Activated CD4-positive, alpha-beta T cell treated with anti-CD3 and anti-CD28 coated beads, Interleukin-10, Interleukin-2, amounts not matched to agents 100 ng/mL and 50 ng/mL, durations not matched to agents 16 hours and 8 hours (primary cell): ENCODE measurements around the gene CYTL1.

Experiments
- DNase-seq: peaks from one replicate; pipeline ENCODE4 v3.0.0-alpha.2; 2020

Gene CYTL1

DNA sequence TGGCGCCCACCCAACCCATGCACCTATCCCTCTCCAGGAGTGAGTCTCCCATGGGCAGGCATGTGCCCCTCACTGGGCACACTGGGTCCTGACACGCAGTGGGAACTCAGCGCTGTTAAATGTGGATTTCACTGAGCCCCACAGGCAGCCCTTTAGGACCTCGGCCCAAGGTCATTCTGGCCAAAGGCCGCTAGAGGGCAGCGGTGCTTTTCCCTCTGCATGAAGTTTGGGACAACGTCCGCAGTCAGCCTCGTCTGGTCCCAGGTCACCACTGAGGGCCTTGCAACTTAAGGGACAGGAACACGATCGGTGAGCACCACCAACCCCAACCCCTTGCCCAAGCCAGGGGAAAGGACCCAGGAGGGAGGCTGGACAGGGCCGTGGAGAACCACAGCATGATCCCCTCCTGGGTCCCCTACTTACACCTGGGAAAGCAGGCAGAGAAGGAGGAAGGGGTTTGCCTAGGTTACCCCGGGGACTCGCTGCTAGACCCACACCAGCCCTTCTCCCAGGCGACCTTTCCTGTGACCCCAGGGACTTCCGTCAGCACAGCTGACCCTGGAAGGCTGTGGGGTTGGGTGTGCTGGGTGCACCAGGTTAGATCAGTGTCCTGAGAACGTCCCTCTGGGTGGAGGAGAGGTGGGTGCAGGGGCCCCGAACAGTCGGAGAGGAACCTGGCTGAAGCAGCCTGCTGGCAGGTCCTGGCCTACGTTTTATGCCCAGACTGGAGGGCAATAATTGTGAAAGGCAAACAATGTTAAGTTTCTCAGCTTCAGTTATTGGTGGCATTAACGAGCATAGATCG lies 24.0 kb downstream of the CYTL1 start:
- DNase-seq = peak; percentile 57

DNA sequence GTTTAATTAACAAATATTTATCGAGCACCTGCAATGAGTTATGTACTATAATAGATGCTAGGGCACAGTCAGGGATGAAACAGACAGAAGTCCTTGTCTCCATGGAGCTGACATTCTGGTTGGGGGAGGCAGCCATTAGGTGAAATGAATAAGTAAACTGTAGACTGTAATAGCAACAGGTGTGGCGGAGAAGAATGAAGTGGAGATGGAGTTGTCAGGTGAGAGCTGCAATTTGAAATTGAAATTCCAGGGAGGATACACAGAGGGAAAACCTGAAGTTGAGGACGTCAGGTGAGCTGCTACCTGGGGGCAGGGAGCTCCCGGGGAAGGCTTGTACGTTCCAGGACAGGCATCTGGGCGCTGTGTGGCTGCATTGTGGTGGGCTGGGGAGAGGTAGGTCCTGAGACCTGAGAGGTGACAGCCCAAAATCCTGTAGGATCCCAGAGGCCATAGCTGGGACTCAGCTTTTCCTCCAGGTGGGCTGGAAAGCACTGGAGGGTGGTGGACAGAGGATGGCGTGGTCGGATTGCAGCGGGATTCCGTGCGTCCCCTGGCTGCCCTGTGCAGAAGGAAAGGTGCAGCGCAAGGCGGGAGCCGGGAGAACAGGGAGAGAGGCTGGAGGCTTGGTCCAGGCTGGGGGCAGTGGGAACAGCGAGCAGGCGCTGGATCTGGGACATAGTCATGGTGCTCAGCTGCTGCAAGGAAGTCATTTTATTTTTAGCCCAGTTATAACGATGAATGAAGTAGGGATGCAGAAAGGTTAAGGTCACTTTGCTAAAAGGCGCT lies 24.8 kb downstream of the CYTL1 start:
- no peak for DNase-seq

DNA sequence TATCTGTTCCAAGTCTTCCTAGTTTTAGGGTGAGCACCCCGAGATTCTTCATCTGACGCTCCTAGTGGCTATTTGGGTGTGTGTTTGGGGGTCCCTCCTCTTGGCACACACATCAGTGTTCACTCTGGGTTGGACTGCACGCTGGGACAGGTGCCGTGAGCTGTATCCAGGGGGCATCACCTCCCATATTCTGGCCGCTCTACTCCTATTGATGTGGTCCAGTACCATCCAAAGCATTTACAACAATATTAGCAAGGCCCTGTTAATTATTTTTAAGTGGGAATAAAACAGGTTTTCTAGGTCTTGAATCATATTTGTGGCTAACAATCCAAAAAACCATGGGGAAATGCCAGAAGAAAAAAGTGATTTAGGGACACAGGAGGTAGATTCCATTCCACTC lies 26.4 kb downstream of the CYTL1 start:
- DNase-seq = no peak

DNA sequence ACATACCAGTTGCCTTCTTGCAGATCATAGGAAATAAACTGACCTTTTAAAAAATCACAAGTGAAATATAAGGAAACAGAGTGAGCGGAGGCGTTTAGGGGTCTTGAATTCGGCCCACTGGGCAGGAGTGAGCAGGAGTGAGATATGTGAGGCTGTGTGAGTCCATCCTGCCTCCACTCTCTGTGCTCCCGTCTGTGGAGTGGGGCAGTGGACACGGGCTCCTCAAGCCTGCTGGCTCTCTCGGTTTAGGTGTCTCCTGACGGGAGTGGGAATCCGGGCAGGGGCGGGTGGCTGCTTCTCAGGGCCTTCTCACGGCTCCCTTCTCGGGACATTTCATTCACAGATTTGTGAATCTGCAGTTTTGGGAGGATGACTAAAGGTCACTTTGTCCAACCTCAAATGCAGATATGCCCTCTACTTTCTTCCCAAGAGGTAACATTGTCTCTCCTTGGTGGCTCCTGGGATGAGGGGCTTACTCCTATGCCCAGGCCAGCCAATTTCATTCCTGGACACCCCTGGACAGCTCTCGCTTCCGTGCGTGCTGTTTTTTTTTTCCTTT lies 27.6 kb downstream of the CYTL1 start:
- DNase-seq = no peak

DNA sequence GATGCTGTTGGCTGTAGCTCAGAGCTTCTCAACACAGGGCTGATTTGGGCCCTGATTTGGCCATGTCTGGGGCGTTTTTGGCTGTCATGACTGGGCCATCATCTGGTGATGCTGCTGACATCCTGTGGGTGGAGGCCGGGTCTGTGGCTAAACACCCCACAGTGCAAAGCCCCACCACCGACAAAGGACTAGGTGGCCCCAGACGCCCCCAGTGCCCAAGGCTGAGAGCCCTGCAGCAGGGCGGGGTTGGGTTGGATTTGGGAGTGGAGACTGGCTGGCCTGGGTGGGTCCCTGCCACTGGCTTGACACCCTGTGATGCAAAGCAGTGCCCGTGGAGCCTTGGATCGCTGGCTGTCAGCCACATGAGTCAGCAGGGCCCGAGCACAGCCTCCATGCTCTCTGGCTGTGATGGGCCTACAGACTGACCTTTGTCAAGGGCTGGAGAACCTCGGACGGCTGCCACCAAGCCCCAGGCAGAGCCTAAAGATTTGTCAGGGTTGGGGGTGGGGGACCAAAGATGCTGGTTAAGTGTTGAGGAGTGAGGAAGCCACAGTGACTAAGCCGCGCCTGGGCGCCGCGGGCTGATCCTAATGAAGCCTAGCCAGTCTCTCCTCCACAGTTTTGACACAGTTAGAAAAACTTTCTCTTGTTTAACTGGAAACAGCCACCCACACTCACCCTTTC lies 28.3 kb downstream of the CYTL1 start:
- DNase-seq = no peak

DNA sequence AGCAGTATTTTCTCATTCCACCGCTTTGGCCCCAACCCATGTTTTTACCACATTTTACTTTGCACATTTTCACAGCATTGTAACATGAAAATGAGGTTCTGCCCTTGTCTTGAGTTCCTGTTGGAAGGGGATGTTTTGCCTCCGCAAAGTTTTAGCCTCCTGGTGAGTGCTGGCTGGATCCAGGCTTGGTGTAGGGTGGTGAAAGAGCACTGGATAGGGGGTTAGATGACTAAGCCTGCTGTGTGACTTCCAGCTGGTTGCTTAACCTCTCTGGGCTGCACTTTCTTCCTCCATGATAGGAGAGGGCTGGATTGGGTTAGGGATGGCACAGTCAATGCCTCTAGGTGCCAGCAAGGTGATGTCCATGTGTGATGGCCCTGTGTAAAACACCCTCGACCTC lies 28.9 kb downstream of the CYTL1 start:
- DNase-seq = no peak

DNA sequence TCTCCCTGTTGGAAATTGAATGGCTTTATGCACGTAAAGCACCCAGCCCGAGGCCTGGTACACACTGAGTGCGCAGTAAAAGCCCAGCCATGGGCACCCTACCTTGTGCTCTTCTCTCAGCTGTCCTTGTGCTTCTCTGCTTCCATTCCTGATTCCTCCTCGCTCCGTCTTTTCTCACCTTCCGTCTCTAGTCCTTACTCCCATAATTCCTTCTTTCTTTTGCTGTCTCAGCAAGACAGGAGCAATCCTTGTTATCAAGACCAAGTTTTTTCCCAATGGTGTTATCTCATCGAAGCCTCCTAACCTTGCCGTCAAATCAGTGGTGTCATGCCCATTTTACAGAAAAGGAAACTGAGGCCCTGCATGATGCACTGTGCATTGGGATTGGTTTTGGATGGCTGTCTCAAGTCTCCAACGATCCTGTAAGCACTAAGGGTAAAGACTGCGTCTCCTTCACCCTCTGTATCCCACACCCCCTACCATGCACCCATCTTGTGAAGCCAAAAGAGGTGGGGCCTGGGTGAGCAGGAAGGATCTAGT lies 30.1 kb downstream of the CYTL1 start:
- no peak for DNase-seq

DNA sequence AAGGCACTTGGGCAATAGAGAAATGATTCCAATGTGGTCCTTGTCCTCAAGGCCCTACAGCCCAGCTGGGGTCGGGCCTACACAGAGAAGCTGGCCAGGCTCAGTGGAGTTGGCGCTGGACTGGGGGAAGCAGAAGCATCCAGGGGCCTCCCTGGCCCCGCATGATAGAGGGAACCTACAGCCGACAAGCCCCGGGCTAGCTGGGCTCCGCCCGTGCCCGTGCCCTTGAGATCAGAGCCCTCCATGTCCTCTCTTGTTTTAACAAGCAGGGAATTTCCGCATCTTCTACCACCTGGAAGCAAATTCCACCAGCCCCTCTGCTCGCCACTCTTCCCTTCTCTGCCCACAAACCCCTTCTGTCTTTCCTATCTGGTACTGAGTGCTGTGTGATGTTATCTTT lies 31.6 kb downstream of the CYTL1 start:
- no peak for DNase-seq

DNA sequence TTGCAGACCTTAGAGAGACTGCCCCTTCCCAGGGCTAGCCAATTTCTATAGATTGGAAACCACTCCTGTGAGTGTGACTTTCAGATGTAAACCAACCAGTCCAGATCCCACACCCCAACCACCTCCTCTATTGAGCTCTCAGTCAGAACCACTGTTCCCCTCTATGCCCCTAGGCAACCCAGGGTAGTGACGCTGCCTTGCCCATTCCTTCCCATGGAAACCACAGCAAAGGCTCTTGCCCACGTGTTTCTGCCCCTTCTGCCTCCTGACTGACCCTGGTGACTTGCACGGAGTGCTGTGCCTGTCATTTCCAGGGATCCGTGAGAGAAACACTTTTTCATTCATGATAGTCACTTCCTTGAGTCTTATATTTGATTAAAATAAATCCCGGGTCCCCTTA lies 32.4 kb downstream of the CYTL1 start:
- no peak for DNase-seq

DNA sequence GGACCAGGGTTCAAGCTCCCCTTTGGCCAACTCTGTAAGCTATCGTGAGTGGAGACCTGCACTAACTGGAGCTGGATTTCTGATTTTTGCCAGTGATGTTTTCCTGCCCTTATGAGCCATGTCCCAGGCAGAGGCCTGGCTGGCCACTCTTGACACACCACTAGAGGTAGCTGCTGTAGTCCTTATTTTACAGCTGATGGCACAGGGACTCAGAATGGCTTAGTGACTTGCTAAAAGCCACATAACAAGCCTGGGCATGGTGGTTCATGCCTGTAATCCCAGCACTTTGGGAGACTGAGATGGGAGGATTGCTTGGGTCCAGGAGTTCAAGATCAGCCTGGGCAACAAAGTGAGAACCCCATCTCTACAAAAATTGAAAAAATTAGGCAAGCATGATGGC lies 33.4 kb downstream of the CYTL1 start:
- DNase-seq = no peak

DNA sequence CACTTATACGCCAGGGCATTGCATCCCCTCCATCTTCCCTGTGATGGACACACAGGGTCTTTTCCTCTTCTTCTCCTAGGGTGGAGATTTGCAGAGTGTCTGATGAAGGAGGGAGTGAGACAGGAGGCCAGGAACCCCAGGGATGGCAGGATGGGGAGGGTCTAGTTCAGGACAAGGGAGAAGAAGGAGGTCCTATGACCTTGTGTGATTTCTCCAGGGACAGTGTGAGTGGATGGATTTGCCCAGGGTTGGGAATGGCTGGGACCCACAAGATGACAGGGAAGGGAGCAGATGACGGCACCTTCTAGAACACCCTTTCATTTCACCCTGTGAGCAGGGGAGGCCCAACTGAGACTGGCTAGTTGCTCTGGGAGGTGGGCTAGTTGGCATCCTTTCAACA lies 34.2 kb downstream of the CYTL1 start:
- DNase-seq = no peak

DNA sequence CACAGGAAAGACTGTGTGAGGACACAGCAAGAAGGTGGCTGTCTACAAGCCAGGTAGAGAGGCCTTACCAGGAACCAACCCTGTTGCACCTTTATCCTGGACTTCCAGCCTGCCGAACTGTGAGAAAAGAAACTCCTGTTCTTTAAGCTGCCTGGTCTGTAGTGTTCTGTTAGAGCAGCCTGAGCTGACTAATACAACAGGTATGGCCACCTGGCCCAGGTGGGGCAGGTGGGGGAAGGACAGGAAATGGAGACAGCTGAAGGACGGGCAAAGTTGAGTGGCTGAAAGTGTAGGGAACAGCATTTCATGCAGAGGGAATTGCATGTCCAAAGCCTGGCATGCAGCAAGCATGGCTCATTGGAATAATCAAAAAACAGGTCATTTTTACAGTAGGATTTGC lies 35.1 kb downstream of the CYTL1 start:
- no peak for DNase-seq

DNA sequence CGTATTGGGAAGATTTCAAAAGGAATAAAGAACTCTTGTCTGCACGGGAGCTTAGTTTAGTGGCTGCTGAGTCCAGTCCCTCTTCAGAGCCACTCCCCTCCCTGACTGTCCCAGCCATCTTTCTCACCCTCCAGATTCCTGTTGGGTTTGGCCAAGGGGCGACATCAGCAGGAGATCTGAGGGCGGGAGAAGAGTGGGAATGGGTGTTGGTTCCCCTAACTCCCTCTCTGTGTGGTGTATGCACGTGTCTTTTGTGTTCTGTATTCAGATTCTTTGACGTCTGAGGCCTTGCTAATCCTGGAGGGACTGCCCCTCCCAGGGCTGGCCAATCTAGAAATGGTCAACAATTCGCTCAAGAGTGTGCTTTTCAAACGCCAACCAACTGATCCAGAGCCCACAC lies 37.4 kb downstream of the CYTL1 start:
- DNase-seq = no peak

DNA sequence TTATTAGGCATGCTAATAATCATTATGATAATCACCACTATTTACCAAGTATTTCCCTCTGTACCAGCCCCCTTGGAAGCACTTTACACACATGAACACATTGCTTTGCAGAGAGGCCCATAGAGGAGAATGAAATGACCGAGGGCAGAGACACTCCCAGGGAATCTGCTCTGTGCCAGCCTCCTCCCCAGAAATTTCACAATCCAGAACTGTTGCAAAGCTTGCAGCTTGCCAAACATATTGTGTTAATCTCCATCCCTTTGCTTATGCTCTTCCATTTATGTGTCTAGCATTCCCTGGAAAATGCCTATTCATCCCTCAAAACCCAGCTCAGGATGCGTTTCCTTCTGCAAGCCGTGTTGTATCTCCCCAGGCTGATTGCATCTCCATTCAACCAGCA lies 37.8 kb downstream of the CYTL1 start:
- DNase-seq = no peak

DNA sequence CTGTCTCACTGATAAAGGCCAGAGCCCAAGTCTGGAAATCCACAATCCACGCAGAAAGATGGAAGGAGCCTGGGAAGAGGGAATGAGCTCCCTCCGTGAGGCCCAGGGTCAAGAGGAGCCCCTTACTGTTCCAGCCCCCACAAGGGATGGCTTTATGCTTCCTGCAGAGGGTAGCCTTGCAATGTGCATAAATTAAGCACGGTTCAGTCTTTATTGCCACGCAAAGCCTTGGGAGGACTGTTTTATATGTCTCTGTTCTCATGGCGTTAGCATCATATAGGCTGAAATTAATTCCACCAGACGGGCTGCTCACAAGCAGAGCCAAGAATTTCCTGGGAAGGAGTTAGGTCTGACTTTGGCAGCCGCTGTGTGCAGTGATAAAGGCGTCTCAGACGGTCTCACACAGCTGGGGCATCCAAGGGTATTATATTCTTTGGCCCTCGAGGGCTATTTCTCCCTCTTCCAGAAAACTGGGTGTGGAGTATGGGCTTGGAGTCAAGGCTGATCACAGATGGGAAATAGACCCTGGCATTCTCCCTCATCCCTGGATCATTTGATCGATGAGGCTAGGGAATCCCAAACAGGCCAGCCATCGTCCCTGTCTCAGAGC lies 38.5 kb downstream of the CYTL1 start:
- DNase-seq = no peak

DNA sequence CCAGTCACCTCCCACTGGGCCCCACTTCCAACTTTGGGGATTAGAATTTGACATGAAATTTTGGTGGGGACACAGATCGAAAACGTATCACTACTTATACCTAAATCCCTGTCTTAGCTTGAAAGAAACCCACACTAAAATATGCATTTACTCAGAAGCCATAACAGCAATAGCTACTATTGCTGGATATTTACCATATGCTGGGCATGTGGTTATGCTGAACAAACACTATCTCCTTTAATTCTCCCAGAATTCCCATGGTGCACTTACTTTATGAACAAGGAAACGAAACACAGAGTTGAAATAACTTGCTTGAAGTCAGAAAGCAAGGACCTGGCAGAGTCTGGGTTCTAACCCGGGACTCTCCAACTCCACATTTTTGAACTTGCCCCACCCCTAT lies 39.3 kb downstream of the CYTL1 start:
- DNase-seq = no peak

DNA sequence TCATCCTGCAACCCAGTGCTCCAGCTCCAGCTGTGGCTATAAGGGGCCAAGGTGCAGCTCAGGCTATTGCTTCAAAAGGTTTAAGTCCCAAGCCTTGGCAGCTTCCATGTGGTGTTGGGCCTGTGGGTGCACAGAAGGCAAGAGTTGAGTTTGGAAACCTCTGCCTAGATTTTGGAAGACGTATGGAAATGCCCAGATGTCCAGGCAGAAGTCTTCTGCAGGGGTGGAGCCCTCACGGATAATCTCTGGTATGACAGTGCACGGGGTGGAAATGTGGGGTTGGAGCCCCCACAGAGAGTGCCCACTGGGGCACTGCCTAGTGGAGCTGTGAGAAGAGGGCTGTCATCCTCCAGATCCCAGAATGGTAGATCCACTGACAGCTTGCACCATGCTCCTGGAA lies 44.5 kb downstream of the CYTL1 start:
- no peak for DNase-seq

DNA sequence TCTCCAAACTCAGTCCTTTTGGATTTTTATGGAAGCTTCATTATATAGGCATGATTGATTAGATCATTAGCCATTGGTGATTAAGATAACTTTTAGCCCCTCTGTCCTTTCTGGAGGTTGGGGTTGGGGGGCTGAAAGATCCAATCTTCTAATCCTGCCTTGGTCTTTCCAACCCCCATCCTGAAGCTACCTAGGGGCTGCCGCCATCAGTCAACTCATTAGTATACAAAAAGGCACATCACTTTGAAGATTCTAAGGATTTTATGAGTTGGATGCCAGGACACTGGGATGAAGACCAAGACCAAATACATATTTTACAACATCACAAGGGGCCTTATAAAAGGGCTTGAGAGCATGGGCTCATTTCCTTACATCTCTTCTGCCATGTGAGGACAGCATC lies 47.5 kb downstream of the CYTL1 start:
- no peak for DNase-seq

DNA sequence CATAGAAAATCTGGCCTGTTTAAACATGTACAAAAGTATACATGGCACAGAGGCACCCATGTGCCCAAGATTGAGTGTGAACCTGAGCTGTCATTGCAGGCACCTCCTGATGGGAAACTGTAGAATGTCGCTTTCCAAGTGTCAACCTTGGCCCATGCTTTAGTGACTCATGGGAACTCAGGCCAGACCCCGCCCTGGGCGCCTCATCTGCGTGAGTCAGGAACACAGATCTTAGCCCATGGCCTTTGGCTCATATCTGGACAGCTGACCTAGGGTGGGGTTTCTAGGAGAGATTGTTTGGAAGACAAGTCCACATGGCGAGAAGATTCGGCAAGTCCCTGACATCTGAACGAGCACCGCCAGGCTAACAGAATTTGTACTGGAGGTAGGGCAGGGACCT lies 50.0 kb downstream of the CYTL1 start:
- DNase-seq = no peak

DNA sequence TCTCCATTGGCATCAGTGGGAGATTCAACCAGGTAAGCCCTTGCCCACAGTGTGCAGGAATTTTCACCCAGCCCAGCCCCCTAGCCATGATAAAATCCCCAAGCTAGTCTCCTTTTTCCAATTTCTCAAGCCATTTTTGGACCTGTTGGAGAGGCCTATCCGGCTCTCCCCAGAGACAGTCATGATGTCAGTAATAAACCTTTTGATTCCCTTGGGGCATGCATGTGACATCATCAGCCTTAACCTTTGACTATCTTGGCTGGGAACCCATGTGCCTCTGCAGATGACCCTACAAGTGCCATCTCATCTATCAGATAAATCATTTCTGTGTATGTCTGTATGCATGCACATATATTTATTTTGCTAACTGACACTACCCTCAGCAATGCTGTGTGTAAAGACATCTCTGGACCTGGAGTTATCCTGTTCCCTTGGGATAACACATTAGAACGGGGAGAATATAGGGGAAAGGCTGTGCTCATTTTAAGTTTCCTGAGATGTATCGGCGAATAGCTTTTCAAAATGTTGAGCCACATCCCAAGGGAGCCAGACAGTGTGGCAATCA lies 51.0 kb downstream of the CYTL1 start:
- DNase-seq = no peak
